ENCODE results near the gene EHD4.

EHD4 gene

GRCh38 chr15:41917767-41918430 lies 54.5 kb downstream of the EHD4 start:
- ATAC-seq, result no peak
- Mint-ChIP-seq H3K4me3 (no peak overlapping the region), H3K4me1 (peaks cover 19% of the 10 kb centered on the region), H3K36me3 (peaks cover 96% of the 10 kb centered on the region), H3K9me3 (no peaks in the 10 kb centered on the region), H3K27ac (no peak overlapping the region)
- DNase-seq (ENCODE audit: low spot score in 2 of 2), result no peak

GRCh38 chr15:41915255-41915994 lies 56.9 kb downstream of the EHD4 start:
- Mint-ChIP-seq H3K9me3 (no peaks in the 10 kb centered on the region), H3K4me1 (peaks cover 19% of the 10 kb centered on the region), H3K4me3 (no peak overlapping the region), H3K27ac (peak overlapping the region; percentile 21), H3K36me3 (peaks cover 90% of the 10 kb centered on the region)
- no peak for DNase-seq (ENCODE audit: low spot score in 2 of 2)
- no peak for ATAC-seq

- ATAC-seq (no peak), DNase-seq (ENCODE audit: low spot score in 2 of 2) (no peak)
- Mint-ChIP-seq H3K27ac (peak overlapping the region; percentile 26), H3K36me3 (peaks cover 85% of the 10 kb centered on the region), H3K4me3 (no peak overlapping the region), H3K4me1 (peaks cover 19% of the 10 kb centered on the region), H3K9me3 (no peaks in the 10 kb centered on the region)
Measured at GRCh38 chr15:41914411-41914810, 57.9 kb downstream of the EHD4 start.

- no peaks in the 10 kb centered on the region for H3K9me3 Mint-ChIP-seq
- peaks cover 85% of the 10 kb centered on the region for H3K36me3 Mint-ChIP-seq
- DNase-seq (ENCODE audit: low spot score in 2 of 2) (no peak), ATAC-seq (no peak)
- H3K4me3 Mint-ChIP-seq, result no peak overlapping the region
- peak overlapping the region; percentile 65 for H3K27ac Mint-ChIP-seq
- H3K4me1 Mint-ChIP-seq, result peaks cover 19% of the 10 kb centered on the region
Measured at GRCh38 chr15:41913256-41913655, 59.1 kb downstream of the EHD4 start.

- Mint-ChIP-seq H3K27ac (peak overlapping the region; percentile 65), H3K4me1 (peaks cover 12% of the 10 kb centered on the region), H3K4me3 (no peak overlapping the region), H3K9me3 (no peaks in the 10 kb centered on the region), H3K36me3 (peaks cover 85% of the 10 kb centered on the region)
- DNase-seq (ENCODE audit: low spot score in 2 of 2), result no peak
- ATAC-seq, result no peak
Measured at GRCh38 chr15:41911691-41912345, 60.5 kb downstream of the EHD4 start.

GRCh38 chr15:41908736-41909461 lies 63.5 kb downstream of the EHD4 start:
- no peaks in the 10 kb centered on the region for H3K9me3 Mint-ChIP-seq
- peaks cover 15% of the 10 kb centered on the region for H3K4me1 Mint-ChIP-seq

GRCh38 chr15:41907141-41907540 lies 65.2 kb downstream of the EHD4 start:
- ATAC-seq, result no peak
- peaks cover 14% of the 10 kb centered on the region for H3K4me1 Mint-ChIP-seq
- no peaks in the 10 kb centered on the region for H3K9me3 Mint-ChIP-seq
- no peak overlapping the region for H3K4me3 Mint-ChIP-seq
- peaks cover 66% of the 10 kb centered on the region for H3K36me3 Mint-ChIP-seq
- no peak for DNase-seq (ENCODE audit: low spot score in 2 of 2)
- no peak overlapping the region for H3K27ac Mint-ChIP-seq

More at GRCh38 chr15:41908736-41909461, 63.5 kb downstream of the EHD4 start:
- ATAC-seq (no peak), DNase-seq (ENCODE audit: low spot score in 2 of 2) (no peak)
- Mint-ChIP-seq H3K27ac (no peak overlapping the region), H3K36me3 (peaks cover 69% of the 10 kb centered on the region), H3K4me3 (no peak overlapping the region)

- Mint-ChIP-seq H3K4me1 (peaks cover 14% of the 10 kb centered on the region), H3K36me3 (peaks cover 66% of the 10 kb centered on the region), H3K9me3 (no peaks in the 10 kb centered on the region), H3K4me3 (no peak overlapping the region), H3K27ac (peak overlapping the region; percentile 33)
- ATAC-seq (no peak), DNase-seq (ENCODE audit: low spot score in 2 of 2) (no peak)
Measured at GRCh38 chr15:41906608-41907007, 65.7 kb downstream of the EHD4 start.

- H3K27ac Mint-ChIP-seq, result peak overlapping the region; percentile 81
Measured at GRCh38 chr15:41905036-41905793, 67.1 kb downstream of the EHD4 start.

GRCh38 chr15:41904541-41905005 lies 67.8 kb downstream of the EHD4 start:
- ATAC-seq (peak; percentile 87), DNase-seq (ENCODE audit: low spot score in 2 of 2) (peak; percentile 59 to 83)
- peaks cover 80% of the 10 kb centered on the region for H3K36me3 Mint-ChIP-seq
- peak overlapping the region; percentile 81 for H3K27ac Mint-ChIP-seq
- H3K4me1 Mint-ChIP-seq, result peaks cover 14% of the 10 kb centered on the region
- H3K4me3 Mint-ChIP-seq, result no peak overlapping the region
- H3K9me3 Mint-ChIP-seq, result no peaks in the 10 kb centered on the region

More at GRCh38 chr15:41905036-41905793, 67.1 kb downstream of the EHD4 start:
- Mint-ChIP-seq H3K9me3 (no peaks in the 10 kb centered on the region), H3K4me3 (no peak overlapping the region), H3K36me3 (peaks cover 77% of the 10 kb centered on the region), H3K4me1 (peaks cover 14% of the 10 kb centered on the region)
- no peak for DNase-seq (ENCODE audit: low spot score in 2 of 2)
- peak; percentile 12 for ATAC-seq

GRCh38 chr15:41903782-41904181 lies 68.6 kb downstream of the EHD4 start:
- ATAC-seq, result no peak
- Mint-ChIP-seq H3K4me1 (peaks cover 14% of the 10 kb centered on the region), H3K4me3 (no peak overlapping the region), H3K36me3 (peaks cover 80% of the 10 kb centered on the region), H3K27ac (no peak overlapping the region), H3K9me3 (no peaks in the 10 kb centered on the region)
- no peak for DNase-seq (ENCODE audit: low spot score in 2 of 2)

GRCh38 chr15:41901431-41901830 lies 70.9 kb downstream of the EHD4 start:
- ATAC-seq (no peak), DNase-seq (ENCODE audit: low spot score in 2 of 2) (no peak)
- H3K4me3 Mint-ChIP-seq, result no peak overlapping the region
- H3K4me1 Mint-ChIP-seq, result peaks cover 14% of the 10 kb centered on the region
- H3K9me3 Mint-ChIP-seq, result no peaks in the 10 kb centered on the region
- peak overlapping the region; percentile 5 for H3K27ac Mint-ChIP-seq
- peaks cover 80% of the 10 kb centered on the region for H3K36me3 Mint-ChIP-seq

GRCh38 chr15:41900526-41901380 lies 71.6 kb downstream of the EHD4 start:
- peaks cover 14% of the 10 kb centered on the region for H3K4me1 Mint-ChIP-seq
- peaks cover 82% of the 10 kb centered on the region for H3K36me3 Mint-ChIP-seq
- no peak overlapping the region for H3K4me3 Mint-ChIP-seq
- H3K27ac Mint-ChIP-seq, result peak overlapping the region; percentile 5
- ATAC-seq (no peak), DNase-seq (ENCODE audit: low spot score in 2 of 2) (no peak)
- no peaks in the 10 kb centered on the region for H3K9me3 Mint-ChIP-seq

Data from stimulated activated effector memory CD8-positive, alpha-beta T cell treated with anti-CD3 and anti-CD28 coated beads, Interleukin-12 subunit alpha, Interleukin-12 subunit beta, amount 100 ng/mL, for 72 hours (primary cell).